ENCODE measurements around the gene KRT9. TPM values are rescaled to one million over a fixed set of nuclear protein-coding genes. Genes with fewer than 3 reads are reported as not detected.
A peak's percentile ranks its signal among the peaks of the same experiment; 100 is the strongest.

KRT9 gene
- total and polyA plus RNA-seq, 7 donors = not detected

- peaks cover 0 to 25% (median 20%) of the 10 kb centered on the region in 4 donors for H3K4me1 ChIP-seq
- no peak for DNase-seq
- H3K9me3 ChIP-seq = no peaks in the 10 kb centered on the region
- no peaks in the 10 kb centered on the region for H3K36me3 ChIP-seq
- H3K27me3 ChIP-seq = no peaks in the 10 kb centered on the region
- no peak for TF ChIP-seq EP300 (IDR thresholded peaks at IDR 0.05)
- TF ChIP-seq POLR2AphosphoS5 (IDR thresholded peaks at IDR 0.05) = no peak
- TF ChIP-seq CTCF (IDR thresholded peaks at IDR 0.05) = no peak
- intact Hi-C loops (cut with DNase I) = no loop called here
- no peak overlapping the region for H3K4me3 ChIP-seq
- H3K27ac ChIP-seq = no peak overlapping the region
- 88 to 91% methylated on average over 5 of the region's 5 CpGs for WGBS, 2 donors
Measured at GRCh38 chr17:41552455-41552854, 19.4 kb downstream of the KRT9 start.

- DNase-seq = no peak
- 79 to 80% methylated on average over 5 of the region's 5 CpGs for WGBS, 2 donors
- H3K27me3 ChIP-seq = no peaks in the 10 kb centered on the region
- H3K4me3 ChIP-seq = no peak overlapping the region
- intact Hi-C loops (cut with DNase I) = no loop called here
- no peak overlapping the region for H3K27ac ChIP-seq
- H3K9me3 ChIP-seq = peaks cover 0 to 2% (median 0%) of the 10 kb centered on the region in 4 donors
- peaks cover 0 to 26% (median 20%) of the 10 kb centered on the region in 4 donors for H3K4me1 ChIP-seq
- no peak for TF ChIP-seq CTCF (IDR thresholded peaks at IDR 0.05)
- TF ChIP-seq POLR2AphosphoS5 (IDR thresholded peaks at IDR 0.05) = no peak
- TF ChIP-seq EP300 (IDR thresholded peaks at IDR 0.05) = no peak
- TF ChIP-seq POLR2A (IDR thresholded peaks at IDR 0.05) = no peak
- no peaks in the 10 kb centered on the region for H3K36me3 ChIP-seq
Measured at GRCh38 chr17:41551365-41551764, 20.5 kb downstream of the KRT9 start.

DNA sequence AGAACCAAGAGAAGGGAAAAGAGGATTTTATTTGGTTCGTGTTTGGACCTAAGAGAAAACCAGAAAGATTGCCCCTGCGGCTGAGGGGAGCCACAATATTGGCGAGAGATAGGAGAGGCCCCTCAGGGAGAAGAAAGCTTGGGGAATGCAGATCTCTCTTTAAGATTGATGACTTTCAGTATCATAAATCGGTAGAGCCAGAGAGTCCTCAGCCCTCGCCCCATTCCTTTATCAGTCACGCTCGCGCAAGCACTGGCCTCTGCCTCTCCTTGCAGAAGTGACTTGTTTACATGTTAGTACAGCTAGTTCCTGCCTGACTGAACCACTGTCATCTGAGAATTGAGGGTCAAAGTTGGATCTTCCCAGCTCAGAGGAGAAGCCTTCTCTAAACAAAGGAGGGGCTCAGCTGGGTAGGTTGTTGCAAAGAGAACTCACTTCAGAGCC, 22.2 kb downstream of the KRT9 start:
- Histone ChIP-seq H3K4me3 (no peak overlapping the region), H3K27ac (peak overlapping the region in 1 of 4 donors; percentile 65), H3K9me3 (peaks cover 0 to 2% (median 0%) of the 10 kb centered on the region in 4 donors), H3K4me1 (peaks cover 0 to 27% (median 21%) of the 10 kb centered on the region in 4 donors), H3K36me3 (no peaks in the 10 kb centered on the region), H3K27me3 (no peaks in the 10 kb centered on the region)
- intact Hi-C loops (cut with DNase I) = loop anchor here (1.0 to 5.0 kb wide), 4 partner anchors 99 to 747 kb away; no protein-coding TSS in a partner anchor
- no peak for TF ChIP-seq POLR2A (IDR thresholded peaks at IDR 0.05)
- no peak for TF ChIP-seq POLR2AphosphoS5 (IDR thresholded peaks at IDR 0.05)
- no peak for TF ChIP-seq EP300 (IDR thresholded peaks at IDR 0.05)
- no peak for TF ChIP-seq CTCF (IDR thresholded peaks at IDR 0.05)
- no peak for DNase-seq
- 38 to 73% methylated on average over 8 of the region's 8 CpGs for WGBS, 2 donors

- no peaks in the 10 kb centered on the region for H3K36me3 ChIP-seq
- peaks cover 0 to 2% (median 0%) of the 10 kb centered on the region in 4 donors for H3K9me3 ChIP-seq
- TF ChIP-seq POLR2AphosphoS5 (IDR thresholded peaks at IDR 0.05) (no peak), POLR2A (IDR thresholded peaks at IDR 0.05) (no peak), CTCF (IDR thresholded peaks at IDR 0.05) (peak; percentile 59 to 91 (median 81)), EP300 (IDR thresholded peaks at IDR 0.05) (no peak)
- H3K27ac ChIP-seq = peak overlapping the region in 3 of 4 donors; percentile 54 to 65 (median 56)
- WGBS, 2 donors = 1 to 3% methylated on average over 25 of the region's 25 CpGs
- intact Hi-C loops (cut with DNase I) = loop anchor here (1.0 to 5.0 kb wide), 5 partner anchors 99 to 747 kb away; no protein-coding TSS in a partner anchor
- H3K4me3 ChIP-seq = peak overlapping the region in 3 of 4 donors; percentile 5 to 33 (median 30)
- peaks cover 0 to 30% (median 23%) of the 10 kb centered on the region in 4 donors for H3K4me1 ChIP-seq
- no peaks in the 10 kb centered on the region for H3K27me3 ChIP-seq
- DNase-seq = peak; percentile 85
Measured at GRCh38 chr17:41548844-41549595, 22.8 kb downstream of the KRT9 start.
